ENCODE data around the gene CCDC40.
A peak's percentile ranks its signal among the peaks of the same experiment; 100 is the strongest.

Gene CCDC40

DNA sequence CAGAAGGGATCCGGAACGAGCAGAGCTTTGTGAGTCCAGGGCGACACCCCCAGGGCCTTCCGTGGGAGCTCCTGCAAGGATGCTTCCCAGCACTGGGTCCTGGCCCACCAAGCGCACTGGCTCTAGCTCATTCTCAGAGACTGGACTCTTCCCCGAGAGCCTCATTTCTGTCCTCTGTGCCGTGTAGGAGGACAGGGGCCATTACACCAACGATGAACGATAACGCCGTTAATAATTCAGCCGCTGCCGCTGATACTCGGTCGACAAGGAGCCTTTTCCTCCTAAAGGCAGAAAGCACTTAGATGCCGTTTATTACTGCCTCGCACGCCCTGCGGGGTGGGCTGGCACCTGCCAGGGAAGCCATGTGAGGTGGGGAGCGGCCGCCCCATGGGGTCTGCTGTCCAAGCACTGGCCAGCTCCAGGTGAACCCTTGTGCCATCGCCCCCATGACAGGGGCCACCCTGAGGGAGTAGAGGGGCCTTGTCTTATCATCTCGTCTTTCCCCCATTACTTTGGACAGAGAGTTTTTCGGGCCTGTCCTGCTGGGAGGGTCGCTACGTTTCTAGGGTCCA, 34.3 kb upstream of the CCDC40 start:
- no peak for DNase-seq (ENCODE audit: low spot score)

GRCh38 chr17:80002690-80003490, 33.6 kb upstream of the CCDC40 start:
- DNase-seq (ENCODE audit: low spot score), result no peak

DNA sequence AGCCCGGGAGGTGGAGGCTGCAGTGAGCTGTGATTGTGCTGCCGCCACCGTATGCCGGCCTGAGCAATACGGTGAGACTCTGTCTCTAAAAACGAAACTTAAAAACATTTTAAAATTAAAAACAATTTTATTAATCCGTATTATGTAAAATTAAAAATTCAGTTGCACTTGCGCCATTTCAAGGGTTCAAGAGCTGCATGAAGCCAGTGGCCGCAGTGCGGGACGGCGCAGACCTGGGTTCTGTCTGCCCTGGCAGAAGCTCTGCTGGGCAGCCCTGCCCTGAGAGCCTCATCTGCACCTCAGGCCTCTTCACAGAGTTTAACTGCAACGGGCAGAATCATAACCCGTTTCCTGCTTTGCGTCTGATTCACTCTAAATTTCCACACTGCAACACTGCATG, 32.5 kb upstream of the CCDC40 start:
- no peak for DNase-seq (ENCODE audit: low spot score)

DNA sequence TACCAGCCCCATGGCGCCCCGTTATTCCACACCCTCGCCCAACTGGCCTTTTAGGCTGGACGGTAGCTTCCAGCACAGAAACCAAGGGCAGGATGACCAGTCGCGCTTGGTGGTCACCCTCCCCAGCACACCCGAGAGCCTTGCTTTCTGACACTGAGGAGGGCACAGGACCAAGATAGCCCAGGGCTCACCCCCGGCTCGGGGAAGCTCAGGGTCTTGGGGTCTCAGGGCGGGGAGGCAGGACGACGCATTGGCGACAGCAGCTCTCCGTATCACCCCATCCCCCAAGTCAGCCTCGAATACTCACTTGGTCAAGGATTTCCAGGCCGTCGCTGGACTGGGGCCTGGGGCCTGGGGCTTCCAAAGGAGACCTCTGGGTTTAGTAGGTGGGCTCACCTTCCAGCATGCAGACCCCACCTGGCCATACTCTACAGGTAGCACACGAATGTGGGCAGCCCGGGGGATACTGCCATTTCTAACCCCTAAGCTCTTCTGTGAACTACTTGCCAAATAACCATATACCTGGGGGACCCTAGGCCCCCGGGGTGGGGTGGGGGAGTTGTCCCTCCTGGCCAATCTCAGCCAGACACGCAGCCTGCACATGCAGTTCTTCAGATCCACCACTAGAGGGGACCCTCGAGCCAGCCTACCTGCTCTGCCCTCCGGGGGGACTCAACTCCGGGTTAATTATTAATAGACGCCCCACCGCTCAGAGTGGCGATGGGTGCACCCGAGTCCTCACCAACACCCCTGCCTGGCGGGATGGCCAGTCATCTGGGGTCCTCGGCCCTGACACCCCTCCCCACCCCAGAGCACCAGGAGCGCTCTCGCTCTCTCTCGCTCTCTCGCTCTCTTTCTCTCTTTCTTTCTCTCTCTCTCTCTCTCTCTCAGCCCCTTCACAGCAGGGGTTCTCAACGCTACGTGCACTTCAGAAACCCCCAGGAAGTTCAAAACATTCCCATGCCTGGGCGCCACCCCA, 30.8 kb upstream of the CCDC40 start:
- DNase-seq (ENCODE audit: low spot score), result peak; percentile 55

GRCh38 chr17:80006339-80006720, 30.1 kb upstream of the CCDC40 start:
- no peak for DNase-seq (ENCODE audit: low spot score)

GRCh38 chr17:80006811-80007752, 29.4 kb upstream of the CCDC40 start:
- no peak for DNase-seq (ENCODE audit: low spot score)

DNA sequence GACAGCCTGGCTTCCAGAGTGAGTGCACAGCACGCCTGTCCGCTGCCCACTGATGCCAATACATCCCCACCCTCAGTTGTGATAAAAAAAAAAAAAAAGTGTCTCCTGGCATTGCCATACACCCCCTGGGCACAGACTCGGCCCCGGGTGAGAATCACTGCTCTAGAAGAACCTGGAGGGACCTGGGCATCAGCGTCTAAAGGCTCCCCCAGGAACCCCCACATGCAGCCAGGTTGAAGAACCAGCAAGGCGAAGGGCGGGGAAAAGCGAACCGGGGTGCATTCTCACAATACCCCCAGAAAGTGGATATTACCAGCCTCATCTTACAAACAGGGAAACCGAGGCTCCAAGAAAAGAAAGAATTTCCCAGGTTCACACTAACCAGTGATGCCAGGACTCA, 28.5 kb upstream of the CCDC40 start:
- no peak for DNase-seq (ENCODE audit: low spot score)

DNA sequence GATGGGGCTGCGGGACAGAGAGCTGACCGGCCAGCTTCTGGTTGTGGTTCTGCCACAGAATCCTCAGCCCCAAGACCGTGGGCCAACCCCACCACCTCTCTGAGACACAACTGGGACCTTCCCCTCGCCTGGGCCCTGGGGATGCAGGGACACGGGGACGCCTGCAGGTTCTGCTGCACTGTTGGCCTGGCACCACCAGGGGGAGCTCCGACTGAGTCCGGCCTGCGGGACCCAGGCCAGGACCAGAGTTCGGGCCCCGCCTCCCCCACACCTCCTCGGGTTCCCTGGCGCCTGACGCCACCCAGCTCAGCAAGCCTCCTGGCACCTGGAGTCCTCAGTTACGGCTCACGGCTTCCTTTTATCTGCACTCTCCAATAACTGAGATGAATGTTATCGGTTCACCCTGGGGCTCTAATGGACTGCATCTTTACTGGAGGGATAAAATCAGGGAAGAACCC, 28.0 kb upstream of the CCDC40 start:
- peak; percentile 77 for DNase-seq (ENCODE audit: low spot score)

DNA sequence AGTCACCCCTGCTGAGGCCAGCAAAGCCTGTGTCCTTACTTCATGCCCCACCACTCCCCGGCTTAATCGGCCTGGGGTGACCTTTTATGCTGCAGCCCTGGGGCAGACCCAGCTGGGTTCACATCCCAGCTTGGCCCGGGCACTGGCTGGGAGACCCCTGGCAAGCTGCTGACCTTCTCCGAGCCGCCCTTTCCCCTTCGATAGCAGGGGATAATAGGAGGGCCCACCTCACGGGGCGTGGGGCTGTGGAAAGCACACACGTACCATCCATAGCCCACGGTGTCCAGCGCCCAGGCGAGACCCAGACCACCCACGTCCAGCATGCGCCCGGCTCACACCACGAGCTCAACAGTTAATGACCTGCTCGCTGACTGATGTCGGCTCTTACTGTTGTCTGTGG, 27.6 kb upstream of the CCDC40 start:
- no peak for DNase-seq (ENCODE audit: low spot score)

DNA sequence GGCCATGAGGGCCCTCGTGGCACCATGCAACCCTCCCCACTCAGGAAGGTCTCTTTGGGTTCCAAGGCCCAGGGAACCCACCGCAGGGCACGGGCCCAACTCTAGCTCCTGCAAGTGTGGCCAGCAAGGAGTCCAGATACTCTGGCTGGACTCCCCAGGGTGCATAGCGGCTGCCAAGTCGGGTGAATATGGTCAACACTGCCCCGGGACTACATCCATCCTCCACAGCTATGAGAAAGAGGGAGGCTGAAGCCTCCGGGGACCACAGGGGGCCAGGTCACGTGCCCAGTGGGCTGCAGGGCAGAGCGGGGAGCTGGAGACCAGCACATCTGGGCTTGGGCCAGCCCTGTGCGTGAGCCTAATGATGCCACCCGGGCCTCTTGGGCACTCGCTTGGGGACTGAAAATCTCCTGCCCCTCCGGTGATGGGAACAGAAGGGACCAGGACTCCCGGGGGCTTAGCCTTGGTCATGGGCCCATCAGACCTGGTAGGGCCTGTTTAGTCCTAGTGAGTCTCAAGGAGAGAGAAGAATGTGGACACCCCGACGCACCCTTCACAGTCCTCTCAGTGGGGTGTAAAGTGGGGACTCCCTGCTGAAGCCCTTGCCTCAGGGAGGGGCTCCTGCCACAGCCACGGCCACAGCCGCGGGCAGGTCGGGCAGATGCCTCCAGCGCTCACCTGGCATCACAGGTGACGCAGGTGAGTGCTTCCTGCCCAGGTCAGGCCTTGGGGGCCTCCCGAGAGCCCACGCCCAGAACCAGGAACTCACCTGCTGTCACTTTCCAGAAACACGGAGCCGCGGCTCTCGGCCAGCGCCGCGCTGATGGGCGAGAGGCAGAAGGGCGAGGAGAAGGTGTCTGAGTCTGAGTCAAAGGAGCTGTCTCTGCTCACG, 26.8 kb upstream of the CCDC40 start:
- DNase-seq (ENCODE audit: low spot score), result no peak

GRCh38 chr17:80010283-80010858, 26.1 kb upstream of the CCDC40 start:
- DNase-seq (ENCODE audit: low spot score), result no peak

DNA sequence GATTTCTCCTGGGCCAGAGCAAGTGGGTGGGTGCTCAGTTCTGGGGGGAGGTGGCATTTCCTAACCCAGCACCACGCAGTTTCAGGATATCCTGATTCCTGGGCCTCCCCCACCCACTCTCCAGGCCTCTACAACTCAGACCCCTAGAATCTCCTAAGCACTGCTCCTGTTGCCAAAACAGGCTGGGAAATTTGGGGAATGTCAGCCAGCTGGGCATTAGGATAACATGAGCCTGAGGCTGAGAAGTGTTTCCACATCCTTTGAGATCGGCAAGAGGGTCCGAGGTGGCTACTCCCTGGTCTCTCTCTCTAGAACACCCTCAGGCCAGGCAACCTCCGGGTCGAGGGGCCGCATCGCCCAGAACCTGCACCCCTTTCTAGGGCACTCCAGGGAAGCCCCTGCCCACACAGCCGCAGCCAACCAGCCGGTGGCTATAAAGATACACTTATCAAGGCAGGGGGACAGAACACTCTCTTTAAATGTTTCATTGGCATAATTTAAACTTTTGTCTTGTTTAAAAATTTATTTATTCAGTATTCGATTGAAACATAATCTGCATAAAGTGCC, 24.4 kb upstream of the CCDC40 start:
- no peak for DNase-seq (ENCODE audit: low spot score)

DNA sequence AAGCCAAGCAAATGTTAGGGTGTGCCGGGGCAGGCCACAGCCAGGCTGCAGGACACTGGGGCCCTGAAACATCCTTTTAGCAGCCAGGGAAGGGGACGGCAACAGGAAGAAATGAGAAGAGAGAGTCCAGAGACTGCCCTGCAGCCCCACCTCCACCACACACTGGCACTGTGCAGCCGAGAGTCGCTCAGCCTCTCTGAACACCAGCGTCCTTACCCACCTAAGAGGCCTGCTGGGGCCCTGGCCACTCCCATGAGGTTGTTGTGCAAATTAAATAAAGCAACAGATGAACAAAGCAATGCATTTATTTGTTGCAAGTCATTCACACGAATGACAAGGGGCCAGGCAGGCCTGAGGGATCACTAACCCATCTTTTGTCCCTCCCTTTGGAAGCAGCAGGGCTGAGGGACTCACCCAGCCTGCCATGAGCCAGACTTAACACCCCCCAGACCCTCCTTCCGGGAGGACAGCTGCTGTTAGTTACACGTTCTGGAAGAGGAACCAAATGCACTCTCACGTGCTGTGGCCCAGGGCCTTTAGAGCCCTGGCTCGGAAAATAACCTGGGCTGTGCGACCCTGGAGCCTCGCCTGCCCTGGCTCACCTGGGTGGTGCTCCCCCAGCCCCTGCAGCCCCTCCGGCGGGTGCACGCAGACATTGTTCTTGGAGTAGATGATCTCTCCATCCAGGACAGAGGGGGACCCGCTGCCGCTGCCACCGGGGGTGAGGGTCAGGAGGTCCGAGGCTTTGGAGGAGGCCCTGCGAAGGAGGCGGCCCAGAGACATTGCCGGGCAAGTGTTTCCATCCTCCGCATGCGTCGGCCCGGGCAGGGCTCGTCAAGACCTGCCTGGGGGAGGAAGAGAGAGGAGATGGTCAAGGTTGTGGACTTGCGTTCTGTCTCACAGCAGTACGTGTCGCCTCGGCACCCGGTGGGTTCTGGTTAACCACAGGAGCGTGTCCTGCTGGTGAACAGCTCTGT, 23.4 kb upstream of the CCDC40 start:
- no peak for DNase-seq (ENCODE audit: low spot score)

- DNase-seq (ENCODE audit: low spot score), result no peak
These were observed 19.0 kb upstream of the CCDC40 start for GRCh38 chr17:80017226-80018010.

DNA sequence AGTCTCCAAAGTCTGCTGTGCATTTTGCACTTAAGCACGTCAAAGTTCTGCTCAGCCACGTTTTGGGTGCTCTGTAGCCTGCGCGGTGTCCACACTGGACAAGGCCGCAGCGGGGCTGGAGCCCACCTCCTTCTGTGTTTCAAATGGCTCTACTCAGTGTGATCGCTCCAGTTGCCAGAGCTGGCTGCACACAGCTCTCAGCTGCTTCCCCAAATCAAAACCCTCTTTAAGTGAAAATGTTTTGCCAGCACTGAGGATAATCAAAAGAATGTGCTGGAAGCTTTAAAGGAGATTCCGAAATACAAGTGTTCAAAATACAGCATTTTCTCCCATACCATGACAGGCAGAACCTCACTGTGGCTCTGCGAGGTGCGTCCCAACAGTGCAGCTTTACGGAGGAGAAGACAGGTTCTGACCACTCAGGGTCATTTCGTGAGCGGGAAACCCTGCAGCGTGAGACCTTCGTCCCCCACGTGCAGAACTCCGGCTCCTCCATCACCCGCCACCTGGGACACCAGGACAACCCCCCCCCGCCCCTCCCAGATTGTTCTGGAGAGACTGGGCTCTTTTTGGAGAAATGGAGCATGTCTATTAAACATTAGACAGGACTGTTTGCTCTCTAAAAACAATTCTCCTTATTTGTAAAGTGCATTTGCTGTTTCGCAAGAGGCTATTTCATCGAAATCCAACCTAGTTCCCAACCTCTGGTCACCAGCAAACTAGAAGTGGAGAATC, 17.4 kb upstream of the CCDC40 start:
- DNase-seq (ENCODE audit: low spot score), result no peak

DNA sequence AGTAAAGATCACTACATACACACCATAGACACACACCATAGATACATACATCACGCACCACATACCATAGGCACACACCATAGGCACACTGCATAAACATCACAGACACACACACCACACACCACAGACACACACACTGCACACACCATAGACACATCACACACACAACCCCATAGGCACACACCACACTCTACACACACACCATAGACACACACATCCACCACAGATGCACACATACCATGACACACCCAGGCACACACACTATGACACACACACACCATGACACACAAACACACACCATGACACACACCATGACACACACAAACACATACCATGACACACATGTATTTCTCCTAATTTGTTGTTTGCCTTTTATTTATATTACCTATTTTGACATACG, 14.8 kb upstream of the CCDC40 start:
- no peak for DNase-seq (ENCODE audit: low spot score)
